Smooth muscle cell of the brain vasculature (primary cell): ENCODE measurements around the gene GUCY1A1.

Source experiments
- DNase-seq: peaks from one replicate; pipeline ENCODE4 v3.0.0-alpha.2; 2012; ENCODE audit warnings: low read depth, low spot score

The GUCY1A1 gene

DNA sequence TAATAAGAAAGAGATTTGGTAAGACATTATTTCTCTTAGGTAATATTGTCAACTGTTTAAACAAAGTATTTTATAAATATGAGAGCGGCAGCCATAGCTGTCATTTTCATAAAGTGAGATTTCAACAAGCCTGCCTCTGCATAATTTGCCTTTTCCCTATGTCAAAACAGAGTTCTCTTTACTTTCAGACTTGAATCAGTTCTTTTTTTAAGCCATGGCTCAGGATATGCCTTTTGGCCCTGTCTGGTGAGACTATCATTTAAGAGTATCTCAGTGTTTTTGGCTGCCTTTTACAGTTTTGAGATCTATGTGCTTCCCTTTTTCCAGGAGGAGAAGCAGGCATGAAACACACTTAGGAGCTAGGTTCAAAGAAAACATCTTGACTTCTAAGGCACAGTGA lies 7.5 kb upstream of the GUCY1A1 start:
- DNase-seq = no peak

DNA sequence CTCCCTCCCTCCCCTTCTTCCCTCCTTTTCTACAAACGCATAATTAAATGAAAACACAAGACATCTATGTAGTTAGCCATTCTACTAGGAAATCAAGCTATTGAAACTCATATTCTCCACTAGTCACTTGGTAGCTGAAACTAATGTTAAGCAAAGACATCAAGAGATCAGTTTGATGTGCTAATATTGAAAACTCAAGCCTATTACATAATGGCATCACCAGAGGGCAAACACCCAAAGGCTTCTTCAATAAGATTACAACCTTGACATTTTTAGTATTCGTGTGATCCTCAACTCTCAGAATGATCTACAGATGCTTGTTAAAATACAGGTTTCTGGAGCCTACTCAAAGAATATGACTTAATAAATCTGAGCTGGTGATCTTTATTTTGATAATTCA lies 6.2 kb upstream of the GUCY1A1 start:
- DNase-seq = no peak

DNA sequence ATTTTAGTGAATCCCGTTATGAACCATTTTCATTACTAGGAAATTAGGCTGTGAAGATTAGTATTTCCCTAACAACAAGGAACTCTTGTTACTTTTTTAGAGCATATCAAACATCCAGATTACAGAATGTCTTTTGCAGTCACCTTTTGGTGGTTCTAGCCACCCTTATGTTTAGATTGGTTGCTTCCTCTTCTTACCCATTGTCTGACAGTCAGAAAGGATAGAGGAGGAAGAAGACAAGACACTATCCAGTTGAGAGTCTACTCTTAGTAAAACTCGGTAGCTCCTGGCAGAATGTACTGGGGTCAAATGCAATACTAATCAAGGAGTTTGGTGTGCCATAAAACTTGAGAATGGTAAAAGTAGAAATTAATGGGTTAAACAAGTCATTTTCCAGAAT lies 1.6 kb upstream of the GUCY1A1 start:
- DNase-seq = no peak

DNA sequence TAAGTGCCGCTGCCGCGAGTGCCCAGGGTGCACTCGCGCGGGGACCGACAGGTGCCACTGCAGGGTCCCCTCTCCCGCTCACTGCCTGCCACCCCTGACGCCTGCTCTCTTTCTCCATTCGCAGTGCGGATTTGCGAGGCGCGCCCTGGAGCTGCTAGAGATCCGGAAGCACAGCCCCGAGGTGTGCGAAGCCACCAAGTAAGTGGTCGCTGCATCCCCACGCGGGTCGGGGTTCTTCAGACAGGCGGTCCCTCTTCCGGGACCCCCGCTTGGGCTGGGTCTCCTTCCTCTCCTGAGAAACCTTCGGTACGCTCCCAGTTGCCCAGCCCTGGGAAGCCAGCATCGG lies 547 bp downstream of the GUCY1A1 start:
- DNase-seq = no peak

DNA sequence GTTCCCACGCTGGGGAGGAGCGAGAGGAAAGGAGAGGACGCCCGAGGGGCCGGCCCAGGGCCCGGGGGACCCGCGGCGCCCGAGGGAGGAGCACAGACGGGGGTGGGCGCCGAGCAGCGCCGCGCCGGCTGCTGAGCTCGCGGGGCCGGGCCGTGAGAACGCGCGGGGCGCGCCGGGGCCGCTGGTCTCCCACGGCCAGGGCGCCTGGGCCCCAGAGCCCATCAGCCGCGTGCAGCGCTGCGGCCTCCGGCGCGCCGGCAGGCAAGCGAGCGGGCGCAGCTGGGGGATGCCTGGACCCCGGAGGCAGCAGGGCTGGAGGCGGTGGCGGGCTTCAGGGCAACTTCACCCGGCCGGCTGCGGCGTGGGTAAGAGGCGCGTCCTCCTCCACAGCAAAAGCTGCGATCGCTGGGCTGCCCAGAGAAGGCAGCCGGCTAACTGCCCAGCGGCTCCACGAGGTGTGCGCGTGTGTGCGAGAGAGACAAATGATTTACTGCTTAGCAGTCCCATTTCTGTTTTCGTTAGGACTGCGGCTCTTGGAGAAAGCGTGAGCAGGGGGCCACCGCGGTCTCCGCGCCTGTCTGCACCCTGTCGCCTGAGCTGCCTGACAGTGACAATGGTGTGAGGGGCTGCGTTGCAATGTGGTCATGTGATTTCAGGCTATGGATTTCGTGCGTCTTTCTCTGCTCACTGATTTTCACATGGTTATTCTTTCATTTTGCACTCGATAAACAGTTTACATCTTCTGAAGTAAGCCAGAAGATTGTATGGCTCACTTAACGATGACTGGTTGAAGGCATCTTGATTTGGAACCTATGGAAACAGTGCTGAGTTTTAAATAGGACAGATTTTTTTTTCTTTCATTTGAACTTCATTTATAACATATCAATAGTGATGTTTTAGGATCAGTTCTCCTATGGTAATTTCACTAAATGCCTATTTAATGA lies 1.2 kb downstream of the GUCY1A1 start:
- DNase-seq = no peak

DNA sequence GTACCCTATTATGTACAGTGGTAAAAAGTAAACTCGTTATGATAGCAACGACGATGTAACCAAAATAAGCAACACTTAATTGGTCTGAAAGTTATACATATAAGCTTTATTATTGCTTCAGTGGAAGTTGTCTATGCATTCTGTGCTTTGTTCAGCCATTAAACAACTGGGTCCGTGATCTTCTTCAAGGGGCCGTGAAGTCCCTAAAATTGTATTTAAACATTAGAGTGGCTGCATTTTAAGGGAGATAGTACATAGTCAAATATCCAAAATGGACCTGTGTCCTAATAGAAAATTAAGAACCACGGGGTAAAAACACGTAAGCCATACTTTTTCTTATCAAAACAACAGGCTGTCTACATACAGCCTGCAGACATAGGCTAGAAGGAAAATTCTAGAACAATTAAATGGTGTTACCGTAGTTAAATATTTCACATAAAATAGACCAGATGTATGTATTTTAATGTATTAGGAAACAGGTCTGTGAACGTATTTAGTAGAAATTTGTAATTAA lies 2.1 kb downstream of the GUCY1A1 start:
- DNase-seq = no peak

DNA sequence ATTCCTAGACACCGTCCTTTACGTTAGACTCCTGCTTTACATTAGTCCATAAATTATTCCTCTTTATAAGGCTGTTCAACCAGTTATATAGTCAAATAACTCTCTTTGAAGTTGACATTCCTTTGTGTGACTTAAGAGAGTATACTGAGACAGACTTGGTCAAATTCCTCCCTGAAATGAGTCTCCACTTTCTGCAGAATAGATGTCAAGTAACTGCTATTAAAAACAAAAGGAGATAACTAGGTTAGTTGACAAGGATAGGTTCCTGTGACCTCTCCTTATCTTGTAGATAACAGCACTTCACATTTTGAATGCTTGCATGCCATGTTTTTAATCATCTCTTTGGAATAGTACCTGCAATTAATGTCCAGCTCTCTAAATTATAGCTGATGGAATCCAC lies 5.7 kb downstream of the GUCY1A1 start:
- DNase-seq = no peak

DNA sequence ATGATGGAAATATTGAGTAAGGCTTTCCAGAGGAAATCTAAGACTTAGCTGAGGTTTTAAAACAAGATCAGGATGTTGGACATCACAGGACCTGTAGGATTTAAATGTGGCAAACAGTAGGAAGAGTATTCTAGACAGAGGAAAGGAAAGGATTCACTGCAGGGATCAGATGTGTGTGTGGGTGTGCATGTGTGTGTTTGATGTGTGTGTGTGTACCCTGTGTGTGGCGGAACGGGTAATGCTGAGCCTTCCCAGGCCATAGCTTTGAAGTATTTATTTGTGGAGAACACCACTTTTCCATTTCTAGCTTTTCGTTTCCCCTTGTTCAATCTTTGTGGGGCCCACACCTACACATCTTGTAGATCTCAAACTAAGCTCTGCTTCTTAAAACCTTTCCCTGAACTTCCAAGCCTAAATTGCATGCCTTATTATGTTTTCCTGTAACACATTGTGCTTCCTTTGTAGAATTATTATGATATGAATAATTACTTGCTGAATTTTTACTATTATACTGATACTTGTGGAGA lies 6.9 kb downstream of the GUCY1A1 start:
- DNase-seq = no peak

DNA sequence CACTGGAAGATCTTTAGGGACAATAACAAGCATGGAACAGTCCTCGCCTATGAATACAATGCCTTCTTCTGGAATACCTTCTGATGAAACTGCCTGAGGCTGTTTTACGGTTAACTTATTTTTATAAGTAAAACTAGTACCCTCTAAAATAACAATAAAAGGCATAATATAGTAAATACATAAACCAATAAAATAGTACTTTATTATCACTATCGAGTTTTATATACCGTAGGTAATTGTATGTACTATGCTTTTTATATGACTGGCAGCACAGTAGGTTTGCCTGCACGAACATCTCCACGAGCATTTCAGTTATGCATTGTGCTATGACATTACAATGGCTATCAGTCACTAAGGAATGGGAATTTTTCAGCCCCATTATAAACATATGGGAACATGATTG lies 8.0 kb downstream of the GUCY1A1 start:
- DNase-seq = no peak

DNA sequence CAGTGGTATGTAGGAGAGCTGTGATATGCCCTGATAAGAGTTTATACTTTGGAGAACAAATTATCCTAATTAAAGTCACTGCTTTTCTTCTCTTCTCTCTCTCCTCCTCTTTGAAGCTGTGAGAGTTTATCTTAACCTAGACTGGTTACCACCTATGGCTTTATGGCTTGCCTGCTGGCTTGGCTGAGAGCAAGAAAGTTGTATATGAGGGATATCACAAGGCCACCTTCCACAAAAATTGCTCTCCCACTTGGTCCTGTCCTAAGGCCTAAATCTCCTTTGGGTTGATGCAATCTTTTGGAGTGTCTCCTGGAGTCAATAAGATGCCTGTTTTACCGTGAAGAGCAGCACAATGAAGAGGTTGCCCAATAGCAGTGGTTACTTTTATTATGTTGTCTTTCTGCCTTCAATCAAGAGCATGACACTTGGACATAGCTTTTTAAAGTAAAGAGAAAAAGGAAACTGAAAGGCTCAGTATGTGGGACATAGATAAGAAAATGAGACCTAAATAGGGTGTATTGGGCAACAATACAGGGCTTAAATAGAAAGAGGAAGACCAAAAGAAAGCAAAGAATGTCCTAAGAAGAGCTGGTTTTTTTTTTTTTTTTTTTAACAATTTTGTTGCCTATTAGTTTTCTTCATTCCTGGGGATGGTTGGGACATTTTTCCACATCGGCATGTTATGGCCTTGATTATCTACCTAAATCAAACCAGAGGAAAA lies 9.2 kb downstream of the GUCY1A1 start:
- DNase-seq = no peak

DNA sequence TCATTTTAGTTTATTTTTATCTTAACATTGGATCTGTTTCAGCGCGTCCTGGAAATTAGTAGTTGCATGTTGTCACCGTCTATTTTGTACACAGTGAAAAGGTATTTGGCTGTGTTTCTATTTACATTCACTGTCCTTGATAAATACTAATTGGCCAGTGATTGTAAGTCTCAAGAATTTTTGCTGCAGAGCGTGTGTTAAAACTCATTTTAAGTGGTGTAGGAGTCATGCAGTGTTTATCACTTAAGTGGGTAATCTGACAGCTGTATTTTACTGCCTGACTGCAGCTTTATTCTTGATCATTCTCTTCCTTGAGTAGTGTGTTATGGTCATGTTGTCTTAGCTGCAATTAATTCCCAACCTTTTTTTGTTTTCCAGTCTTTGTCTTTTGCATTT lies 9.8 kb downstream of the GUCY1A1 start:
- no peak for DNase-seq

DNA sequence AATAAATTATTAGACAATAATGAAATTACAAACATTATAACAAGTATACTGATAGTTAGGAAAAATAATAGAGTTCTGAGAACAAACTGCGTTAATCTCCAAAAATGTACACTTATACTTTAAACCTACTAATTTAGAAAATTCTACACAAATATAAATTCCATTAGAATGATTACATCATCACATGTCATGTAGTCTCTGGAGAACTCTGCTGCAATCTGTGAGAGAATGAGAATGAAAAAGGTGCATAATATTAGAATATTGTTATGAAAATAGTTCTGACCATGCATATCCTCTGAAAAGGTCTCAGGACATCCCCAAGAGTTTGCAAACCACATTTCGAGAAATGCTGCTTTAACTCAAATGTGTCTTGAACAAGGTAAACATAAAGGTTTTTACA lies 11.4 kb downstream of the GUCY1A1 start:
- no peak for DNase-seq

DNA sequence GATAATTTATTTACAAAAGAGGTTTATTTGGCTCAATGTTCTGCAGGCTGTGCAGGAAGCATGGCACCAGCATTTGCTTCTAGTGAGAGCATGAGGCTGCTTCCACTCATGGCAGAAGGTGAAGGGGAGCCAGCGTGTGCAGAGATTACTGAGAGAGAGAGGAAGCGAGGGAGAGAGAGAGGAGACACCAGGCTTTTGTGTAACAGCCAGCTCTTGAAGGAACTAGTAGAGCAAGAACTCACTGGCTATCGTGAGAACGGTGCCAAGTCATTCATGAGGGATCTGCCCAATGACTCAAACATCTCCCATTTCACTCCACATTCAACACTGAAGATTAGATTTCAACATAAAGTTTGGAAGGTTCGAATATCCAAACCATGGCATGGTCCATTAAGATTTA lies 12.7 kb downstream of the GUCY1A1 start:
- DNase-seq = no peak

DNA sequence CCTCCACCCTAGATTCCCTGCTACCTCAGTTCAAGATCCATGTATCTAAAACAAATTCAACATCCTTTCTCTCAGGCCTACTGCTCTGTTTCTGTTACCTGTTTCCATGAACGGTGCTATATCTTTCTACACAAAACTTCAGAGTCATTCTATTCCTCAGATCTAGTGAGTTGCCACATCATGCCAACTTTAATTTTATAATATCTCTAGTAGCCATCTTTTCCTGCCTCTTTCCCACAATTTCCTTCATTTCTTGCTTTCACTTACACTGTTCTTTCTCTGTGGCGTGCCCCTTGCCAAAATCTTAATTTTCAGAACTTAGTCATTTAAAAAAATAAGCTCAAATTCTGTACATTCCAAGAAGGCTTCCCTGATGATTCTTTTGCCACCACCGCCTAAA lies 15.2 kb downstream of the GUCY1A1 start:
- no peak for DNase-seq

DNA sequence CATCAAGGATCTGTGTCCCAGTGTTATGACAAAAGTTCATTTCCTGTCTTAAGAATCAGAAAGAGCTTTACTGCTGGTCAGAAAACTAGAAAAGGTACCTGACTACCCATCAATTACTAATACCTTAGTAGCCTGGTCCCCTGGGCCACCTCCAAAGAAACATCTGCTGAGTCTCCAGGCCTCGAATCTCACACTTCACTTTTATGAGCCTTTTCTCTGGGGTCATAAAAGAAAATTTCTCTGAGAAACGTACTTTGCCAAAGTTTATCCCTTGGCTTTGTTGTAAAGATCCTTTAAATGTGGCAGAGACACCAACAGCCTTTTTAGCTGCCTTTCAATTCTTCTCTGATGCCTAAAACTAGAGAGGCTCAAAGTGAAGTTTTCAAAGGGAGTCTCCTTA lies 17.8 kb downstream of the GUCY1A1 start:
- no peak for DNase-seq

DNA sequence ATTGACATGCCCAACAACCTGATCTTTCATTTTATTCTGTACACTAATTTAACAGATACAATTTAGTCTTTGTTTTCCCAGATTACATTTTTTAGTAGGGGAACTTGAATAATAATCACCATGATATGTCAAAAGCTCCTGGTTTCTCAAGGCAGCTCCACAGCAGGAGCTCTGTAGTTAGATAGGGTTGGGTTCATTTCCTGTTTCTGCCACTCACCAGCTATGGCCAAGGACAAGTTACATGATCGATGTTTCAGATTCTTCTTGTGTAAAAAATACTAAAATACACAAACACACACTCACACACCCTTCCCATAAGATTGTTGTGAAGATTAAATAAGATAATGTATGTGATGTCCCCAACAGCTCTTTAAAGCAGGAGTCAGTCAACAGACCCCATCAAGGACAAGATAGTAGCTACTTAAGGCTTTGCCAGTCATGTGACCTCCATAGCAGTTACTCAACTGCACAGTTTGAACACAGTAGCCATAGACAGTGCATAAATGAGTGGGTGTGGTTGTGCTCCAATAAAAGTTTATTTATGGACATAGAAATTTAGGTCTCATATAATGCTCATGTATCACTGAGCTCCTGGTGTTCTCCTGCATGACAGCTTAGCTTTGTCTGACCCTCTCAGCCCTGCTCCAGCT lies 18.4 kb downstream of the GUCY1A1 start:
- DNase-seq = no peak

DNA sequence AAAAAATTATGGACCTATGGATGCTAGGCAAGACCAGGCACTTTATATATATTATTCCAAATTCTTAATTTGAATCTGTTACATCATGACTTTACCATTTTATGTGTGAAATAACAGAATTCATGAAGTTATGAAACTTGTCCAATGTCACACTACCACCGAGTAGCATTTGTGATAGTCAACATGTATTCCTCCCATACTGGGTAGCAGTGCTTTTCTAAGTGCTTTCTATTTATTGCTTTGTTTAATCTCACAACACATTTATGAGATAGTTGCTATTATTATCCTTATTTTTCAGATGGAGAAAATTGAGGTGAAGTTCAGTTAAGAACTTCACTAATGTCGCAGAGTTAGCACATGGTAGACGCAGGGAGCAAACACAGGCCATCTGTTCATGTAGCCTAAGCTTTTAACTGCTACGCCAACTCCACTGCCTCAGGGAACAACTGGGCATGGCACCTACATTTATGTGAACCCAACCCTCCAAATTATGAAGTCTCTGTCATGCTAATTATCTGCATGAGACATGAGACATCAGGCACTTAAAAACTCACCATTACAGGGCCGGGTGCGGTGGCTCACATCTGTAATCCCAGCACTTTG lies 20.8 kb downstream of the GUCY1A1 start:
- DNase-seq = no peak

DNA sequence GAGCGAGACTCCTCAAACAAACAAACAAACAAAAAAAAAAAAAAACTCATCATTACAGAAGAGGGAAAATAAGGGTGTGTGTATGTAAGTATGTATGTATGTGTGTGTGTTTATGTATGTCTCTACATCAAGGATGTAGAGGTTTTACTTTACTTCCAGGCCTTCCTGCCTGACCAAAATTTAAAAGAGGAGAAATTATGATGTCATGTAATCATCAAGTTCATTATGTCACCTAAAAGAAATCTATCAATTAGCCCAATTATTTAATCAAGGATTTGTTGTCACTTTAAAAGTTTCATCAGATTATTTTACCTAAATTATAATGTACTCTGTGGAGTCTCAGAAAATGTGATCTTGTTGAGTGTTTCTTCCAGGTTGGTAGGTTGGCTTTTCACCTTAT lies 21.6 kb downstream of the GUCY1A1 start:
- DNase-seq = no peak

DNA sequence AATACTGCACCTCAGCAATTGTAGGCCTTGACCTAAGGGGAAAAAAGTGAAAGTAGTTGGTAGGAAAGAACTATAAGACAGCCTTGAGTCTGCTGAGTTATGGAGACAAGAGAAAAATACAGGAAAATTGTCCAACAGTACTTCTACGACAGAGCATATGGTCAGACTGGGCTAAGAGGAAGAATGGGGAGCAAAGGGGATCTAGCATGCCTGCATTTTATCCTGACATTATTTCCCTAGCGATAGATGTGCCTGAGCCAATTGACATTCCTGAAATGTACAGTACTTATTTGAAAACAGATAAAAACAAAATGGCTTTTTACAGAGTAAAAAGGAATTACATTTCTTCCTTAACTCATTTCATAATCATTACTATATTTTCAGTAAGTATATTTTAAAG lies 22.2 kb downstream of the GUCY1A1 start:
- DNase-seq = no peak

DNA sequence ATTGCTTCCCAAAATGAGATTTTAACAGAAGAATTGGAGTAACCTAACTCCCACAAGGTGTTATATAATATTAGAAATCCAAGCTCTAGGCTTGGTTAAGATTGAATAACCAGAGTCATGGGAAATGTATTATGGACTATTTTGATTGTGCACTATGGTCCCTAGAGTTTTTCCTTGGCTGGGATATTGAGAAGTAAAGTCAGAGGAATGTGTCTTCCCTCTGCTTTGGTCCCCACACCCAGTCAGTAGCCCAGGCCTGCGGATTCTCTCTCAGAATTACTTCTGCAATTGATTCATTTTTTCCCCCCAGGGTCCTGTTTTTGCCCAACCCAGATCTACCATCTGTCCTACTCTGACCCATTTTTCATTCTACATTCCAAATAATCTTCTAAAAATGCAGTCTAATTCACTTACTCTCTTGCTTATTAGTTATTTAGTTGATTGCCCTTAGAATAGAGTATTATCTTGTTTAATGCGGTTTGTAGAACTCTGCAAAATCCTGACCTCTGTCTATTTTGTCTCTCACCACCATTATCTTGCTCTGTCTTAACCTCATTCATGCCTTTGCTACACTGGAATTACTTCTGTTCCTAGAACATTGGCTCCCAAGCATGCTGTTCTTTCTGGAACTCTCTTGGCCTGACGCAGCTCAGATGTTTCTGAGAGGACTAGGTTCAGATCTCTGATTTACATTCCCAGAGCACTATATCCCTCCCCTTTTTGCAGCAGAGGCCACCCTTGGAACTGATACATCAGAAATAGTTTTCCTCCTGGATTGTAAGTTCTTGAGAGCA lies 23.6 kb downstream of the GUCY1A1 start:
- no peak for DNase-seq

DNA sequence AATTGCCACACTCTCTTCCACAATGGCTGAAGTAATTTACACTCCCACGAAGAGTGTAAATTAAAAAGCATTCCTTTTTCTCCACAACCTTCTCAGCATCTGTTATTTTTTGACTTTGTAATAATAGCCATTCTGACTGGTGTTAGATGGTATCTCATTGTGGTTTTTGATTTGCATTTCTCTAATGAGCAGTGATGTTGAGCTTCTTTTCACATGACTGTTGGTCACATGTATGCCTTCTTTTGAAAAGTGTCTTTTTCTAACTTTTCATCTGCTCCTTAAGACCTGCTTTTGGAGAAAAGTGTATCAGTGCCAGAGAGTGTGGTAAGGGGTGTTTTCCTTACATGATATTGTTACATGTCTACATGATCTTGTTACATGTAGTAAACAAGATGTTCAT lies 25.7 kb downstream of the GUCY1A1 start:
- no peak for DNase-seq
